ENCODE results near the gene ZCCHC4. TPM values are rescaled to one million over a fixed set of nuclear protein-coding genes. Genes with fewer than 3 reads are reported as not detected.

The ZCCHC4 gene
- total RNA-seq, 1 experiment from 2014 or later = 13.1 TPM

GRCh38 chr4:25350561-25350960 is 38.0 kb downstream of the ZCCHC4 start:
- CTCF ChIA-PET = interaction anchor here (0.9 kb wide), 1 partner anchor 38 kb away, joined by 4 read pairs; the partner anchor contains the start of gene ZCCHC4
- H3K36me3 ChIP-seq (ENCODE audit: control insufficient read depth, insufficient read depth, low read length) = no peaks in the 10 kb centered on the region; the same call in 1 of the 2 replicates
- POLR2A ChIA-PET = no interaction called here

DNA sequence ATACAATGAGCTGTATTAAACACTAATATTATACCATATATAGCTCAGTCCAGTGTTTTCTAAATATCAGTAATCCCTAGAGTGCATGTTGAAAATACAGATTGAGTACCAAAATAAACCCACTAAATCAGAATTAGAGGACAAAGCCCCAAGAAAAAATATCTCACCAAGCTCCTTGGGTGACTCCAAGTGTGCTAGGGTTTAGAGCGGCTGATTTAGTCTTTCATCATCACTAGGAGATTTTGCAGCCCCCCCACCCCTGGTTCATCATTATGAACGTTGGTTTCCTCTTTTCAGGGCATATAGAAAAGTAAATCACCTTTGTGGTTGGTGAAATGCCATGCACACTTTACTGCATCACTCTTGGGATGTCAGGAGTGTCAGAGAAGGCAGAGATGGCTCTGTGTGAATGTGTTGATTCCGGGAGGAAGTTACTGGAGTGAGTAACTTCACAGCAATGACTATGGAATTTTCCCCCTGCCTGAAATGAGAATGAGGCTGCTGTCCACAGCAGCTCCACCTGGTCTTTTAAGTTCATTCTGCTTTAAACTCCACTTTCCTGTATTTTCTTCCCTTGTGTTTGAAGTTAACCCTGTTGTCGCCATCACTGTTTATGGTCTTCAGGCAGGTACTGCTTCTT is 39.3 kb downstream of the ZCCHC4 start:
- DNase-seq = no peak
- H3K27me3 Mint-ChIP-seq (ENCODE audit: insufficient read depth, unreplicated experiment) = no peaks in the 10 kb centered on the region
- no peaks in the 10 kb centered on the region for H3K9me3 Mint-ChIP-seq (ENCODE audit: unreplicated experiment)
- BruUV-seq (replicated peaks) = no TSS peak
- Histone ChIP-seq H3K27me3 (replicated peaks; ENCODE audit: control insufficient read depth, insufficient read depth, low read length) (no peaks in the 10 kb centered on the region), H3K4me1 (no peaks in the 10 kb centered on the region), H3K36me3 (ENCODE audit: control insufficient read depth, insufficient read depth, low read length) (no peaks in the 10 kb centered on the region; the same call in 1 of the 2 replicates), H3K9me3 (no peaks in the 10 kb centered on the region), H3K4me3 (ENCODE audit: low read depth, low read length) (no peak overlapping the region)
- POLR2A ChIA-PET = no interaction called here
- no peak overlapping the region for H3K4me3 Mint-ChIP-seq (ENCODE audit: unreplicated experiment)
- no peaks in the 10 kb centered on the region for H3K36me3 Mint-ChIP-seq (ENCODE audit: insufficient read depth, unreplicated experiment)
- H3K4me1 Mint-ChIP-seq (ENCODE audit: low read depth, unreplicated experiment) = no peaks in the 10 kb centered on the region
- intact Hi-C loops (cut with micrococcal nuclease; ENCODE audit: unreplicated experiment) = no loop called here
- CTCF ChIA-PET = no interaction called here
- no peak overlapping the region for H3K27ac Mint-ChIP-seq (ENCODE audit: unreplicated experiment)
- TF ChIP-seq CTCF (IDR thresholded peaks at IDR 0.05; ENCODE audit: insufficient read depth in 1 of 2, low read depth in 1 of 2, low read length in 1 of 2, severe bottlenecking in 1 of 2, unreplicated experiment in 1 of 2) = no peak

More at GRCh38 chr4:25350561-25350960, 38.0 kb downstream of the ZCCHC4 start:
- H3K9me3 ChIP-seq = no peaks in the 10 kb centered on the region
- no peak for DNase-seq
- H3K9me3 Mint-ChIP-seq (ENCODE audit: unreplicated experiment) = no peaks in the 10 kb centered on the region
- H3K4me1 ChIP-seq = no peaks in the 10 kb centered on the region
- no peaks in the 10 kb centered on the region for H3K27me3 ChIP-seq (replicated peaks; ENCODE audit: control insufficient read depth, insufficient read depth, low read length)
- BruUV-seq (replicated peaks) = no TSS peak
- H3K4me1 Mint-ChIP-seq (ENCODE audit: low read depth, unreplicated experiment) = peaks cover 4% of the 10 kb centered on the region
- no peak overlapping the region for H3K4me3 ChIP-seq (ENCODE audit: low read depth, low read length)
- no peaks in the 10 kb centered on the region for H3K27me3 Mint-ChIP-seq (ENCODE audit: insufficient read depth, unreplicated experiment)
- no peak overlapping the region for H3K4me3 Mint-ChIP-seq (ENCODE audit: unreplicated experiment)
- peaks cover 4% of the 10 kb centered on the region for H3K36me3 Mint-ChIP-seq (ENCODE audit: insufficient read depth, unreplicated experiment)
- H3K27ac Mint-ChIP-seq (ENCODE audit: unreplicated experiment) = no peak overlapping the region
- intact Hi-C loops (cut with micrococcal nuclease; ENCODE audit: unreplicated experiment) = no loop called here
- TF ChIP-seq CTCF (IDR thresholded peaks at IDR 0.05; ENCODE audit: insufficient read depth in 1 of 2, low read depth in 1 of 2, low read length in 1 of 2, severe bottlenecking in 1 of 2, unreplicated experiment in 1 of 2) = no peak

GRCh38 chr4:25356068-25356467 is 43.5 kb downstream of the ZCCHC4 start:
- H3K9me3 ChIP-seq = peaks cover 3% of the 10 kb centered on the region; the same call in 1 of the 2 replicates
- H3K27ac Mint-ChIP-seq (ENCODE audit: unreplicated experiment) = no peak overlapping the region
- H3K4me1 ChIP-seq = no peaks in the 10 kb centered on the region
- CTCF ChIA-PET = no interaction called here
- POLR2A ChIA-PET = no interaction called here
- DNase-seq = no peak
- H3K9me3 Mint-ChIP-seq (ENCODE audit: unreplicated experiment) = peaks cover 12% of the 10 kb centered on the region
- no peaks in the 10 kb centered on the region for H3K27me3 Mint-ChIP-seq (ENCODE audit: insufficient read depth, unreplicated experiment)
- BruUV-seq (replicated peaks) = no TSS peak
- peaks cover 3% of the 10 kb centered on the region for H3K36me3 ChIP-seq (ENCODE audit: control insufficient read depth, insufficient read depth, low read length)
- peaks cover 8% of the 10 kb centered on the region for H3K36me3 Mint-ChIP-seq (ENCODE audit: insufficient read depth, unreplicated experiment)
- no peak for TF ChIP-seq CTCF (IDR thresholded peaks at IDR 0.05; ENCODE audit: insufficient read depth in 1 of 2, low read depth in 1 of 2, low read length in 1 of 2, severe bottlenecking in 1 of 2, unreplicated experiment in 1 of 2)
- no peak overlapping the region for H3K4me3 ChIP-seq (ENCODE audit: low read depth, low read length)
- H3K4me1 Mint-ChIP-seq (ENCODE audit: low read depth, unreplicated experiment) = no peaks in the 10 kb centered on the region
- no peaks in the 10 kb centered on the region for H3K27me3 ChIP-seq (replicated peaks; ENCODE audit: control insufficient read depth, insufficient read depth, low read length)
- intact Hi-C loops (cut with micrococcal nuclease; ENCODE audit: unreplicated experiment) = no loop called here
- no peak overlapping the region for H3K4me3 Mint-ChIP-seq (ENCODE audit: unreplicated experiment)
